GM23248 (cell line): ENCODE measurements around the gene CHST8.

Source experiments
- EZH2 ChIP-seq: fragments of 200-600 bp; sonication (generic); IDR thresholded peaks from 2 replicates; pipeline ENCODE4 v1.6.1; 2018; ENCODE audit warnings: antibody characterized with exemption, mild to moderate bottlenecking; ENCODE audit not compliant: insufficient read depth, poor library complexity, severe bottlenecking
- EZH2phosphoT487 ChIP-seq: fragments of 200-600 bp; sonication (generic); IDR thresholded peaks from 2 replicates; pipeline ENCODE4 v1.6.1; 2018; ENCODE audit warnings: antibody characterized with exemption, moderate library complexity, mild to moderate bottlenecking, low read depth; ENCODE audit not compliant: insufficient read depth

GRCh38 chr19:33624586-33624985 lies 2.8 kb downstream of the CHST8 start:
- TF ChIP-seq EZH2phosphoT487, result no peak
- TF ChIP-seq EZH2, result no peak
